CD14-positive monocyte (primary cell): ENCODE measurements around the gene MIER3. TPM values are rescaled to one million over a fixed set of nuclear protein-coding genes. Genes with fewer than 3 reads are reported as not detected.

Experiments used
- DNase-seq, 3 donors: peaks; one replicate each; pipeline ENCODE4 v3.0.0-alpha.2; 2011 to 2022
- H2AFZ ChIP-seq: 2 replicates; pipeline ENCODE4 v1.6.0; 2012; ENCODE audit warnings: mild to moderate bottlenecking, low read depth, low read length, inconsistent platforms; ENCODE audit not compliant: insufficient read depth, poor library complexity, severe bottlenecking
- H3K27ac ChIP-seq, 2 donors: 1 replicate in 1 of 2; 2 replicates in 1 of 2; pipeline ENCODE4 v1.5.1; 2012 to 2013; ENCODE audit warnings: low read length in 2 of 2, control low read depth in 1 of 2, inconsistent platforms in 1 of 2, low read depth in 1 of 2, mild to moderate bottlenecking in 1 of 2
- H3K27me3 ChIP-seq, 2 donors: one replicate each; pipeline versions ENCODE4 v1.6.0 to v1.6.1; 2011 to 2013; ENCODE audit warnings: low read length in 2 of 2; ENCODE audit not compliant: control insufficient read depth in 2 of 2, insufficient read depth in 2 of 2
- H3K36me3 ChIP-seq, 2 donors: replicated peaks in 1 of 2; 1 replicate in 1 of 2; 2 replicates in 1 of 2; pipeline versions ENCODE4 v1.5.1 to v1.6.1; 2012 to 2013; ENCODE audit warnings: low read length in 2 of 2, control low read depth in 1 of 2, inconsistent platforms in 1 of 2, mild to moderate bottlenecking in 1 of 2; ENCODE audit not compliant: insufficient read depth in 2 of 2, control insufficient read depth in 1 of 2
- H3K4me1 ChIP-seq, 2 donors: 1 replicate in 1 of 2; 2 replicates in 1 of 2; pipeline versions ENCODE4 v1.5.1 to v1.6.1; 2012 to 2013; ENCODE audit warnings: low read length in 2 of 2, control low read depth in 1 of 2, inconsistent platforms in 1 of 2, mild to moderate bottlenecking in 1 of 2, moderate library complexity in 1 of 2; ENCODE audit not compliant: insufficient read depth in 2 of 2, control insufficient read depth in 1 of 2
- H3K4me2 ChIP-seq: replicated peaks from 2 replicates; pipeline ENCODE3; 2012; ENCODE audit warnings: low read length, moderate library complexity, mild to moderate bottlenecking; ENCODE audit not compliant: poor library complexity, severe bottlenecking; ENCODE audit errors: extremely low read depth
- H3K4me3 ChIP-seq, 3 experiments: fragments of 200-600 bp in 1 of 3; sonication (generic) in 1 of 3; replicated peaks in 1 of 3; 1 replicate in 2 of 3; 2 replicates in 1 of 3; pipeline ENCODE4 v1.5.1; 2011 to 2013; ENCODE audit warnings: low read length in 3 of 3, mild to moderate bottlenecking in 3 of 3, control low read depth in 2 of 3, low read depth in 2 of 3, inconsistent platforms in 1 of 3, moderate library complexity in 1 of 3
- H3K79me2 ChIP-seq: 2 replicates; pipeline ENCODE4 v1.6.0; 2012; ENCODE audit warnings: mild to moderate bottlenecking, control low read depth, inconsistent platforms, low read length, moderate library complexity; ENCODE audit not compliant: insufficient read depth
- H3K9ac ChIP-seq: 2 replicates; pipeline ENCODE4 v1.6.0; 2017; ENCODE audit warnings: low read length, mild to moderate bottlenecking; ENCODE audit not compliant: insufficient read depth, poor library complexity, severe bottlenecking
- H3K9me3 ChIP-seq, 2 donors: replicated peaks in 1 of 2; 1 replicate in 1 of 2; 2 replicates in 1 of 2; pipeline versions ENCODE4 v1.5.1 to v1.6.1; 2012 to 2013; ENCODE audit warnings: low read length in 2 of 2, control low read depth in 1 of 2; ENCODE audit not compliant: control insufficient read depth in 1 of 2, insufficient read depth in 1 of 2
- H4K20me1 ChIP-seq: 2 replicates; pipeline ENCODE4 v1.6.0; 2012; ENCODE audit warnings: mild to moderate bottlenecking, low read length, control low read depth, moderate library complexity; ENCODE audit not compliant: insufficient read depth
- H3K27ac Mint-ChIP-seq, 7 donors: one replicate each; pipeline ENCODE4 v1.8.0; 2020; ENCODE audit warnings: mild to moderate bottlenecking in 7 of 7, mixed read lengths in 7 of 7, moderate library complexity in 6 of 7, inconsistent platforms in 2 of 7
- H3K27me3 Mint-ChIP-seq, 3 donors: one replicate each; pipeline ENCODE4 v1.8.0; 2021 to 2022; ENCODE audit warnings: low read depth in 3 of 3, mild to moderate bottlenecking in 3 of 3, mixed read lengths in 3 of 3, moderate library complexity in 3 of 3, inconsistent platforms in 1 of 3
- H3K36me3 Mint-ChIP-seq, 2 donors: one replicate each; pipeline ENCODE4 v1.8.0; 2020; ENCODE audit warnings: mixed read lengths in 2 of 2, inconsistent platforms in 1 of 2, mild to moderate bottlenecking in 1 of 2
- H3K4me1 Mint-ChIP-seq: one replicate; pipeline ENCODE4 v1.8.0; 2020; ENCODE audit warnings: mild to moderate bottlenecking, mixed read lengths
- H3K4me3 Mint-ChIP-seq, 2 donors: one replicate each; pipeline ENCODE4 v1.8.0; 2020; ENCODE audit warnings: mild to moderate bottlenecking in 2 of 2, mixed read lengths in 2 of 2, moderate library complexity in 1 of 2
- H3K9me3 Mint-ChIP-seq, 7 donors: one replicate each; pipeline ENCODE4 v1.8.0; 2020 to 2022; ENCODE audit warnings: mixed read lengths in 7 of 7, mild to moderate bottlenecking in 6 of 7, moderate library complexity in 6 of 7, inconsistent platforms in 2 of 7
- CTCF ChIP-seq: fragments of 200-600 bp; IDR thresholded peaks from one replicate; pipeline ENCODE4 v1.8.0; 2022; ENCODE audit warnings: antibody characterized with exemption, mild to moderate bottlenecking
- WGBS: methylation state at CpG from one replicate; pipeline ENCODE4 v1.1.5; 2013; ENCODE audit warnings: missing lambda C conversion rate; ENCODE audit not compliant: insufficient coverage; 5-methylcytosine and 5-hydroxymethylcytosine counted together
- intact Hi-C, 2 donors: fragments of 100-400 bp; cut with micrococcal nuclease; formaldehyde crosslinking; loops; one replicate each; pipeline versions ENCODE4 v1.15.0 to v1.15.1; 2023
- polyA plus RNA-seq, 3 donors: library from polyadenylated mRNA; depleted of rRNA in 1 of 3; unstranded in 2 of 3; stranded (reverse) in 1 of 3; fragments of 300-500 nt in 2 of 3; fragments of >200 nt in 1 of 3; fragmentation: Illumina TruSeq in 2 of 3; gene quantifications; 1 replicate in 2 of 3; 2 replicates in 1 of 3; pipeline ENCODE4 v1.2.3, GENCODE V29; 2012 to 2021

The MIER3 gene
- polyA plus RNA-seq, 3 donors: 2.4 to 5.7 (median 2.9) TPM

- H3K27ac ChIP-seq: no peak overlapping the region
- peaks cover 0 to 3% (median under 1%) of the 10 kb centered on the region in 3 donors for H3K27me3 Mint-ChIP-seq
- H3K4me3 Mint-ChIP-seq: no peak overlapping the region
- no peak overlapping the region for H3K9ac ChIP-seq
- WGBS: 89% methylated on average over 1 of the region's 2 CpGs
- no peak overlapping the region for H3K4me3 ChIP-seq
- H3K79me2 ChIP-seq: no peaks in the 10 kb centered on the region
- no peaks in the 10 kb centered on the region for H3K4me1 Mint-ChIP-seq
- H3K36me3 ChIP-seq: no peaks in the 10 kb centered on the region
- H3K9me3 Mint-ChIP-seq: peaks cover 0 to 2% (median 0%) of the 10 kb centered on the region in 7 donors
- no peak overlapping the region for H3K4me2 ChIP-seq
- H2AFZ ChIP-seq: no peak overlapping the region
- no peaks in the 10 kb centered on the region for H3K9me3 ChIP-seq
- intact Hi-C loops: no loop called here
- H4K20me1 ChIP-seq: no peaks in the 10 kb centered on the region
- H3K4me1 ChIP-seq: no peaks in the 10 kb centered on the region
- no peak for TF ChIP-seq CTCF
- DNase-seq: no peak
- no peaks in the 10 kb centered on the region for H3K27me3 ChIP-seq
- no peak overlapping the region for H3K27ac Mint-ChIP-seq
- H3K36me3 Mint-ChIP-seq: no peaks in the 10 kb centered on the region
Measured at GRCh38 chr5:56977822-56978221, 25.9 kb upstream of the MIER3 start.

- DNase-seq: no peak
- no peak for TF ChIP-seq CTCF
- Mint-ChIP-seq H3K4me3 (no peak overlapping the region), H3K27ac (no peak overlapping the region), H3K27me3 (peaks cover 0 to 3% (median 2%) of the 10 kb centered on the region in 3 donors), H3K4me1 (no peaks in the 10 kb centered on the region), H3K36me3 (no peaks in the 10 kb centered on the region), H3K9me3 (peaks cover 0 to 2% (median 0%) of the 10 kb centered on the region in 7 donors)
- intact Hi-C loops: no loop called here
- no CpG with 5 or more reads among the region's 3 CpGs for WGBS
- no peak overlapping the region for H3K4me2 ChIP-seq
- no peak overlapping the region for H3K27ac ChIP-seq
- H3K9me3 ChIP-seq: no peaks in the 10 kb centered on the region
- no peak overlapping the region for H3K4me3 ChIP-seq
- no peaks in the 10 kb centered on the region for H3K27me3 ChIP-seq
- no peak overlapping the region for H3K9ac ChIP-seq
- no peak overlapping the region for H2AFZ ChIP-seq
- H3K4me1 ChIP-seq: no peaks in the 10 kb centered on the region
- H3K36me3 ChIP-seq: no peaks in the 10 kb centered on the region
- H4K20me1 ChIP-seq: no peaks in the 10 kb centered on the region
- H3K79me2 ChIP-seq: no peaks in the 10 kb centered on the region
Measured at GRCh38 chr5:56977021-56977420, 25.1 kb upstream of the MIER3 start.
